CD8-positive, alpha-beta memory T cell (primary cell): ENCODE results near the gene ELAVL1. TPM values are rescaled to one million over a fixed set of nuclear protein-coding genes. Genes with fewer than 3 reads are reported as not detected.
A peak's percentile ranks its signal among the peaks of the same experiment; 100 is the strongest.

ENCODE experiments used
- CTCF ChIA-PET: fragments of 350-600 bp; sonication (Branson Sonifier 250); formaldehyde crosslinking; loops from one replicate; lab custom pipeline; 2021; ENCODE audit warnings: antibody characterized with exemption; lab: Charles Lee
- POLR2A ChIA-PET: fragments of 350-600 bp; sonication (Branson Sonifier 250); formaldehyde crosslinking; loops from one replicate; lab custom pipeline; 2021; ENCODE audit warnings: antibody characterized with exemption; lab: Charles Lee
- DNase-seq, 5 donors: peaks; one replicate each; pipeline versions ENCODE4 v3.0.0 to v3.0.0-alpha.2; 2020 to 2022; ENCODE audit warnings: mixed read lengths in 1 of 5
- H3K27ac ChIP-seq: one replicate; pipeline ENCODE4 v1.7.0; 2013; ENCODE audit warnings: low read depth, mild to moderate bottlenecking, low read length, moderate library complexity
- H3K27me3 ChIP-seq: 2 replicates; pipeline ENCODE4 v1.7.0; 2013; ENCODE audit warnings: low read length, mild to moderate bottlenecking; ENCODE audit not compliant: insufficient read depth, poor library complexity, severe bottlenecking
- H3K36me3 ChIP-seq: 2 replicates; pipeline ENCODE4 v1.7.0; 2013; ENCODE audit warnings: mild to moderate bottlenecking, low read length, moderate library complexity; ENCODE audit not compliant: insufficient read depth
- H3K4me1 ChIP-seq: 2 replicates; pipeline ENCODE4 v1.7.0; 2013; ENCODE audit warnings: mild to moderate bottlenecking, low read length, moderate library complexity; ENCODE audit not compliant: insufficient read depth
- H3K4me3 ChIP-seq: 2 replicates; pipeline ENCODE4 v1.7.0; 2013; ENCODE audit warnings: mild to moderate bottlenecking, low read length
- H3K9me3 ChIP-seq: 2 replicates; pipeline ENCODE4 v1.7.0; 2013; ENCODE audit warnings: mild to moderate bottlenecking, low read length
- H3K27ac Mint-ChIP-seq, 8 donors: one replicate each; pipeline ENCODE4 v1.8.0; 2020 to 2021; ENCODE audit warnings: mixed read lengths in 8 of 8, mild to moderate bottlenecking in 6 of 8, inconsistent platforms in 3 of 8, moderate library complexity in 3 of 8
- H3K27me3 Mint-ChIP-seq, 2 donors: one replicate each; pipeline ENCODE4 v1.8.0; 2020 to 2021; ENCODE audit warnings: mixed read lengths in 2 of 2, mild to moderate bottlenecking in 1 of 2, moderate library complexity in 1 of 2
- H3K36me3 Mint-ChIP-seq, 3 donors: one replicate each; pipeline ENCODE4 v1.8.0; 2020 to 2021; ENCODE audit warnings: mixed read lengths in 3 of 3, inconsistent platforms in 1 of 3, mild to moderate bottlenecking in 1 of 3
- H3K4me1 Mint-ChIP-seq, 3 donors: one replicate each; pipeline ENCODE4 v1.8.0; 2020 to 2021; ENCODE audit warnings: mixed read lengths in 3 of 3, inconsistent platforms in 1 of 3, mild to moderate bottlenecking in 1 of 3
- H3K4me3 Mint-ChIP-seq, 7 donors: one replicate each; pipeline ENCODE4 v1.8.0; 2020 to 2021; ENCODE audit warnings: mixed read lengths in 7 of 7, mild to moderate bottlenecking in 6 of 7, moderate library complexity in 4 of 7, inconsistent platforms in 2 of 7
- H3K9me3 Mint-ChIP-seq, 5 donors: one replicate each; pipeline ENCODE4 v1.8.0; 2020 to 2022; ENCODE audit warnings: mixed read lengths in 5 of 5, mild to moderate bottlenecking in 3 of 5, moderate library complexity in 2 of 5, inconsistent platforms in 1 of 5
- polyA plus RNA-seq: library from polyadenylated mRNA; unstranded; fragments of 300-500 nt; fragmentation: Illumina TruSeq; gene quantifications from one replicate; pipeline ENCODE4 v1.2.3, GENCODE V29; 2021
- total RNA-seq, 2 experiments: library from RNA; stranded (reverse); gene quantifications; one replicate each; pipeline ENCODE4 v1.2.3, GENCODE V29; 2021

ELAVL1 gene
- total and polyA plus RNA-seq, 3 experiments from 2014 or later: 63.3 to 164 (median 156) TPM

- peaks cover 57 to 84% (median 78%) of the 10 kb centered on the region in 3 donors for H3K4me1 Mint-ChIP-seq
- POLR2A ChIA-PET: interaction anchor here (1.0 kb wide), 1 partner anchor 54 kb away, joined by 4 read pairs; the partner anchor contains the start of gene TIMM44
- H3K4me1 ChIP-seq: peaks cover 28% of the 10 kb centered on the region
Observed at GRCh38 chr19:7997809-7998480, 7.5 kb downstream of the ELAVL1 start.

GRCh38 chr19:7996883-7997282 lies 8.6 kb downstream of the ELAVL1 start:
- no peak for DNase-seq
- H3K4me3 Mint-ChIP-seq: peak overlapping the region in 1 of 7 donors; percentile 25
- no peaks in the 10 kb centered on the region for H3K27me3 ChIP-seq
- H3K36me3 Mint-ChIP-seq: peaks cover 0 to 40% (median 2%) of the 10 kb centered on the region in 3 donors
- peaks cover 18% of the 10 kb centered on the region for H3K4me1 ChIP-seq
- H3K27ac ChIP-seq: no peak overlapping the region
- no peaks in the 10 kb centered on the region for H3K27me3 Mint-ChIP-seq
- CTCF ChIA-PET: interaction anchor here (0.5 kb wide), 1 partner anchor 357 kb away, joined by 3 read pairs; no protein-coding TSS in a partner anchor
- peaks cover 7% of the 10 kb centered on the region for H3K36me3 ChIP-seq
- no peaks in the 10 kb centered on the region for H3K9me3 Mint-ChIP-seq
- H3K27ac Mint-ChIP-seq: peak overlapping the region in 1 of 8 donors; percentile 19
- POLR2A ChIA-PET: no interaction called here
- H3K4me1 Mint-ChIP-seq: peaks cover 51 to 78% (median 74%) of the 10 kb centered on the region in 3 donors
- H3K9me3 ChIP-seq: no peaks in the 10 kb centered on the region
- no peak overlapping the region for H3K4me3 ChIP-seq

More at GRCh38 chr19:7997809-7998480, 7.5 kb downstream of the ELAVL1 start:
- no peaks in the 10 kb centered on the region for H3K9me3 ChIP-seq
- no peak for DNase-seq
- Mint-ChIP-seq H3K9me3 (no peaks in the 10 kb centered on the region), H3K27ac (peak overlapping the region in 2 of 8 donors; percentile 13 to 93), H3K27me3 (peaks cover 0 to 2% of the 10 kb centered on the region in 2 donors), H3K36me3 (peaks cover 0 to 35% (median 2%) of the 10 kb centered on the region in 3 donors), H3K4me3 (peak overlapping the region in 1 of 7 donors; percentile 56)
- H3K36me3 ChIP-seq: no peaks in the 10 kb centered on the region
- no peak overlapping the region for H3K4me3 ChIP-seq
- CTCF ChIA-PET: interaction anchor here (1.4 kb wide), 1 partner anchor 54 kb away, joined by 3 read pairs; no protein-coding TSS in a partner anchor
- H3K27ac ChIP-seq: no peak overlapping the region
- H3K27me3 ChIP-seq: no peaks in the 10 kb centered on the region

GRCh38 chr19:7995810-7996158 lies 9.7 kb downstream of the ELAVL1 start:
- no peak overlapping the region for H3K4me3 ChIP-seq
- Mint-ChIP-seq H3K27ac (peak overlapping the region in 1 of 8 donors; percentile 45), H3K4me3 (no peak overlapping the region), H3K9me3 (no peaks in the 10 kb centered on the region), H3K4me1 (peaks cover 41 to 67% (median 67%) of the 10 kb centered on the region in 3 donors), H3K27me3 (no peaks in the 10 kb centered on the region), H3K36me3 (peaks cover 0 to 44% (median 3%) of the 10 kb centered on the region in 3 donors)
- peaks cover 9% of the 10 kb centered on the region for H3K4me1 ChIP-seq
- no peaks in the 10 kb centered on the region for H3K27me3 ChIP-seq
- no peaks in the 10 kb centered on the region for H3K9me3 ChIP-seq
- DNase-seq: no peak
- ChIA-PET CTCF (no interaction called here), POLR2A (no interaction called here)
- peaks cover 16% of the 10 kb centered on the region for H3K36me3 ChIP-seq
- no peak overlapping the region for H3K27ac ChIP-seq

GRCh38 chr19:7994928-7995809 lies 10.3 kb downstream of the ELAVL1 start:
- no peak for DNase-seq
- no peaks in the 10 kb centered on the region for H3K9me3 ChIP-seq
- H3K27ac ChIP-seq: no peak overlapping the region
- no peak overlapping the region for H3K4me3 ChIP-seq
- Mint-ChIP-seq H3K36me3 (peaks cover 0 to 49% (median 3%) of the 10 kb centered on the region in 3 donors), H3K27ac (peak overlapping the region in 3 of 8 donors; percentile 5 to 66 (median 11)), H3K9me3 (no peaks in the 10 kb centered on the region), H3K4me3 (no peak overlapping the region), H3K4me1 (peaks cover 40 to 63% (median 61%) of the 10 kb centered on the region in 3 donors), H3K27me3 (no peaks in the 10 kb centered on the region)
- ChIA-PET POLR2A (no interaction called here), CTCF (no interaction called here)
- peaks cover 9% of the 10 kb centered on the region for H3K4me1 ChIP-seq
- H3K36me3 ChIP-seq: peaks cover 20% of the 10 kb centered on the region
- H3K27me3 ChIP-seq: no peaks in the 10 kb centered on the region

- CTCF ChIA-PET: no interaction called here
Observed at GRCh38 chr19:7994114-7994513, 11.3 kb downstream of the ELAVL1 start.

GRCh38 chr19:7993560-7993959 lies 11.9 kb downstream of the ELAVL1 start:
- Histone ChIP-seq H3K9me3 (no peaks in the 10 kb centered on the region), H3K4me1 (peaks cover 9% of the 10 kb centered on the region), H3K27ac (no peak overlapping the region), H3K4me3 (no peak overlapping the region), H3K27me3 (no peaks in the 10 kb centered on the region), H3K36me3 (peaks cover 31% of the 10 kb centered on the region)
- H3K27ac Mint-ChIP-seq: peak overlapping the region in 4 of 8 donors; percentile 12 to 66 (median 32)
- no peak for DNase-seq
- H3K4me1 Mint-ChIP-seq: peaks cover 35 to 55% (median 51%) of the 10 kb centered on the region in 3 donors
- H3K27me3 Mint-ChIP-seq: no peaks in the 10 kb centered on the region
- H3K36me3 Mint-ChIP-seq: peaks cover 0 to 55% (median 5%) of the 10 kb centered on the region in 3 donors
- ChIA-PET POLR2A (no interaction called here), CTCF (no interaction called here)
- no peaks in the 10 kb centered on the region for H3K9me3 Mint-ChIP-seq
- no peak overlapping the region for H3K4me3 Mint-ChIP-seq

More at GRCh38 chr19:7994114-7994513, 11.3 kb downstream of the ELAVL1 start:
- H3K27me3 ChIP-seq: no peaks in the 10 kb centered on the region
- Mint-ChIP-seq H3K36me3 (peaks cover 0 to 49% (median 5%) of the 10 kb centered on the region in 3 donors), H3K27ac (peak overlapping the region in 1 of 8 donors; percentile 46), H3K4me3 (no peak overlapping the region), H3K27me3 (no peaks in the 10 kb centered on the region), H3K4me1 (peaks cover 35 to 56% (median 54%) of the 10 kb centered on the region in 3 donors), H3K9me3 (no peaks in the 10 kb centered on the region)
- POLR2A ChIA-PET: no interaction called here
- no peak overlapping the region for H3K27ac ChIP-seq
- H3K4me1 ChIP-seq: peaks cover 9% of the 10 kb centered on the region
- peaks cover 27% of the 10 kb centered on the region for H3K36me3 ChIP-seq
- no peaks in the 10 kb centered on the region for H3K9me3 ChIP-seq
- DNase-seq: no peak
- H3K4me3 ChIP-seq: no peak overlapping the region

- Mint-ChIP-seq H3K36me3 (peaks cover 0 to 61% (median 5%) of the 10 kb centered on the region in 3 donors), H3K27me3 (no peaks in the 10 kb centered on the region), H3K4me3 (no peak overlapping the region), H3K27ac (peak overlapping the region in 1 of 8 donors; percentile 37), H3K4me1 (peaks cover 38 to 50% (median 48%) of the 10 kb centered on the region in 3 donors), H3K9me3 (no peaks in the 10 kb centered on the region)
- Histone ChIP-seq H3K27me3 (no peaks in the 10 kb centered on the region), H3K4me3 (no peak overlapping the region), H3K9me3 (no peaks in the 10 kb centered on the region), H3K36me3 (peaks cover 39% of the 10 kb centered on the region), H3K27ac (no peak overlapping the region), H3K4me1 (peaks cover 2% of the 10 kb centered on the region)
- no peak for DNase-seq
- POLR2A ChIA-PET: no interaction called here
- CTCF ChIA-PET: interaction anchor here (1.3 kb wide), 1 partner anchor 9 kb away, joined by 4 read pairs; no protein-coding TSS in a partner anchor
Observed at GRCh38 chr19:7992575-7992974, 12.9 kb downstream of the ELAVL1 start.
